OCI-LY3 (cell line): Measurements from ENCODE around the gene BEND5.

Experiments
- H2AFZ ChIP-seq: fragments of 200-600, 300-600 bp; shearing (Covaris generic); 2 replicates; pipeline ENCODE4 v1.6.0; 2014; ENCODE audit warnings: antibody characterized with exemption, low read depth, low read length
- H3K27ac ChIP-seq: fragments of 200-600, 300-600 bp; sonication (generic); 2 replicates; pipeline ENCODE4 v1.5.1; 2014; ENCODE audit warnings: mild to moderate bottlenecking, low read length, moderate library complexity, mixed read lengths
- H3K27me3 ChIP-seq: fragments of 200-600, 300-600 bp; sonication (generic); 2 replicates; pipeline ENCODE4 v1.6.1; 2014; ENCODE audit warnings: low read depth, low read length, mixed read lengths
- H3K36me3 ChIP-seq: fragments of 200-600, 300-600 bp; sonication (generic); replicated peaks from 2 replicates; pipeline ENCODE3; 2014; ENCODE audit warnings: low read depth, low read length, mixed read lengths
- H3K4me1 ChIP-seq: fragments of 300-600, 200-600 bp; sonication (generic); 2 replicates; pipeline ENCODE4 v1.6.1; 2014; ENCODE audit warnings: low read length, mixed read lengths
- H3K4me2 ChIP-seq: fragments of 200-600, 300-600 bp; sonication (generic); 2 replicates; pipeline ENCODE4 v1.6.1; 2014; ENCODE audit warnings: low read length, mixed read lengths
- H3K4me3 ChIP-seq: fragments of 300-600, 200-600 bp; sonication (generic); 2 replicates; pipeline ENCODE4 v1.5.1; 2014; ENCODE audit warnings: antibody characterized with exemption, mild to moderate bottlenecking, low read length, moderate library complexity
- H3K79me2 ChIP-seq: fragments of 300-600, 200-600 bp; shearing (Covaris generic); 2 replicates; pipeline ENCODE4 v1.6.1; 2014; ENCODE audit warnings: mild to moderate bottlenecking, low read length, mixed read lengths
- H3K9ac ChIP-seq: fragments of 300-600, 200-600 bp; shearing (Covaris generic); 2 replicates; pipeline ENCODE4 v1.6.0; 2014; ENCODE audit warnings: mild to moderate bottlenecking, low read length, moderate library complexity
- H3K9me3 ChIP-seq: fragments of 200-600, 300-600 bp; shearing (Covaris generic); 2 replicates; pipeline ENCODE4 v1.6.1; 2014; ENCODE audit warnings: low read length, mixed read lengths; ENCODE audit not compliant: insufficient read depth
- H4K20me1 ChIP-seq: fragments of 200-600, 300-600 bp; sonication (generic); 2 replicates; pipeline ENCODE4 v1.6.1; 2016; ENCODE audit warnings: low read length, mixed read lengths; ENCODE audit not compliant: insufficient read depth
- CTCF ChIP-seq: fragments of 200-600, 300-600 bp; sonication (generic); IDR thresholded peaks from 2 replicates; pipeline ENCODE4 v1.5.1; 2014; ENCODE audit warnings: antibody characterized with exemption, low read length, low read depth
- EZH2phosphoT487 ChIP-seq: fragments of 200-600 bp; shearing (Covaris generic); IDR thresholded peaks from 2 replicates; pipeline ENCODE4 v1.6.1; 2018; ENCODE audit warnings: antibody characterized with exemption, mixed run types, low read depth

BEND5 gene

GRCh38 chr1:48776393-48777218 lies at the start of gene BEND5:
BEND5 (minus strand) TSS chr1:48776891; CDS start chr1:48776831, 60 bp downstream.
- Histone ChIP-seq H3K4me2 (peak within 1 kb of the TSS; percentile 96), H3K9me3 (no peaks in the 10 kb centered on the region), H2AFZ (peak within 1 kb of the TSS; percentile 27; the same call in 1 of the 2 replicates), H3K27ac (peak within 1 kb of the TSS; percentile 77), H3K36me3 (peaks cover 21% of the 10 kb centered on the region), H3K79me2 (peaks cover 58% of the 10 kb centered on the region), H4K20me1 (peaks cover 4% of the 10 kb centered on the region; the same call in 1 of the 2 replicates), H3K27me3 (no peaks in the 10 kb centered on the region), H3K4me1 (peaks cover 59% of the 10 kb centered on the region), H3K9ac (peak within 1 kb of the TSS; percentile 97), H3K4me3 (peak within 1 kb of the TSS; percentile 99)
- TF ChIP-seq EZH2phosphoT487 (no peak), CTCF (no peak)

- H3K36me3 ChIP-seq, result no peaks in the 10 kb centered on the region
- H3K9ac ChIP-seq, result no peak overlapping the region
- no peak for TF ChIP-seq CTCF
- TF ChIP-seq EZH2phosphoT487, result no peak
- no peaks in the 10 kb centered on the region for H3K4me1 ChIP-seq
- no peak overlapping the region for H3K4me2 ChIP-seq
- H3K27me3 ChIP-seq, result 0 out of 2 replicates have a peak, but pooled peaks cover 4% of the 10 kb centered on the region
- H4K20me1 ChIP-seq, result no peaks in the 10 kb centered on the region
- no peaks in the 10 kb centered on the region for H3K79me2 ChIP-seq
- H2AFZ ChIP-seq, result no peak overlapping the region
- no peaks in the 10 kb centered on the region for H3K9me3 ChIP-seq
- H3K27ac ChIP-seq, result no peak overlapping the region
- H3K4me3 ChIP-seq, result no peak overlapping the region
These were observed 46.5 kb upstream of the BEND5 start for GRCh38 chr1:48823168-48823567.

DNA sequence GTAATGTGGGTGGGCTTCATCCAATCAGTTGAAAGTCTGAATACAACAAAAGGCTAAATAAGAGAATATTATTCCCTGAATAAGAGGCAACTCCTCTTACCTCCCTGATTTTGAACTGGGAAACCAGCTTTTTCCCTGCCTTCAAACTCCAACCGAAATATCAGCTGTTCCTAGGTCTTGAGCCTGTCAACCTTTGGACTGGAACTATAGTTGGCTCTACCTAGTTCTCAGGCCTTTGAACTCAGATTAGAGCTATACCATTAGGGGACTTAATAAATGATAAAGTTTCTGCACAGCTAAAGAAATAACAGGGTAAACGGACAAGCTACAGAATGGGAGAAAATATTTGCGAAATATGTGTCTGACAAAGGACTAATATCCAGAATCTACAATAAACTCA lies 43.8 kb upstream of the BEND5 start:
- Histone ChIP-seq H4K20me1 (no peaks in the 10 kb centered on the region), H3K27ac (no peak overlapping the region), H3K79me2 (no peaks in the 10 kb centered on the region), H3K27me3 (no peaks in the 10 kb centered on the region), H3K4me3 (no peak overlapping the region), H3K9ac (no peak overlapping the region), H3K9me3 (no peaks in the 10 kb centered on the region), H3K4me1 (peaks cover 20% of the 10 kb centered on the region), H2AFZ (no peak overlapping the region), H3K36me3 (no peaks in the 10 kb centered on the region), H3K4me2 (no peak overlapping the region)
- no peak for TF ChIP-seq EZH2phosphoT487
- no peak for TF ChIP-seq CTCF

DNA sequence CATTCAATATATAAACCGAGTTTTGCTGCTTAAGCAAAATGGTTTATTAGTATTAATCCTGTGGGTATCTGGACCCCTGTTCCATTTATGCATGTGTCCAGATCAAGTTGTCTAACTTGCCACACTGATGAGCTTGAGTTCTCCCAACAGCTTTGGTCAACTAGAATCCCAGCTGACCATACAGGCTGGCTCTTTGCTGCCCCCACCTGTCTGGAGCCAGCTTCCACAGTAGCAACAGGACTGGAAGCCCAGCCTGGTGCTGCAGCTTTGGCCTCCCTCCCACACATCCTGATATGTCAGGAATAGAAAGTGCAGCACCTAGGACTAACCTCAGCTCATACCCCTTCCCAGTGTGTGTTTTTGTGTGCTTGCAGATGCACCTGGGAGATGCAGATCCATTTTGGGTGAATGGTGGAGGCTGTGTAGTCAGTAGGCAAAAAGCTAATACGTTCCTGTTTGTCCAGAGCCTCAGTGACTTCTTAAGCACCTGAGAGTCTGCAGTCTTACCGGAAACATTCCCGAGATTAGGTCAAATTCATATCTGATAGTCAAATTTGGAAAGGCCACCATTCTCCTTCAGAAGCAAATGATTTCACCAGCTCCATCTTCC lies 40.9 kb upstream of the BEND5 start:
- no peaks in the 10 kb centered on the region for H3K27me3 ChIP-seq
- no peak overlapping the region for H3K4me3 ChIP-seq
- H3K9me3 ChIP-seq, result no peaks in the 10 kb centered on the region
- H3K4me2 ChIP-seq, result no peak overlapping the region
- no peak overlapping the region for H3K27ac ChIP-seq
- TF ChIP-seq EZH2phosphoT487 (no peak), CTCF (peak; percentile 81)
- H3K36me3 ChIP-seq, result no peaks in the 10 kb centered on the region
- H3K79me2 ChIP-seq, result no peaks in the 10 kb centered on the region
- H3K9ac ChIP-seq, result no peak overlapping the region
- no peaks in the 10 kb centered on the region for H4K20me1 ChIP-seq
- H3K4me1 ChIP-seq, result peaks cover 26% of the 10 kb centered on the region
- H2AFZ ChIP-seq, result no peak overlapping the region
